Measurements from ENCODE around the gene ROCK2.
"Not testable (repeated sequence)": the region's sequence is repeated elsewhere in the genome, so short reads cannot be mapped to it uniquely, and the experiment has no call there.

The ROCK2 gene

DNA sequence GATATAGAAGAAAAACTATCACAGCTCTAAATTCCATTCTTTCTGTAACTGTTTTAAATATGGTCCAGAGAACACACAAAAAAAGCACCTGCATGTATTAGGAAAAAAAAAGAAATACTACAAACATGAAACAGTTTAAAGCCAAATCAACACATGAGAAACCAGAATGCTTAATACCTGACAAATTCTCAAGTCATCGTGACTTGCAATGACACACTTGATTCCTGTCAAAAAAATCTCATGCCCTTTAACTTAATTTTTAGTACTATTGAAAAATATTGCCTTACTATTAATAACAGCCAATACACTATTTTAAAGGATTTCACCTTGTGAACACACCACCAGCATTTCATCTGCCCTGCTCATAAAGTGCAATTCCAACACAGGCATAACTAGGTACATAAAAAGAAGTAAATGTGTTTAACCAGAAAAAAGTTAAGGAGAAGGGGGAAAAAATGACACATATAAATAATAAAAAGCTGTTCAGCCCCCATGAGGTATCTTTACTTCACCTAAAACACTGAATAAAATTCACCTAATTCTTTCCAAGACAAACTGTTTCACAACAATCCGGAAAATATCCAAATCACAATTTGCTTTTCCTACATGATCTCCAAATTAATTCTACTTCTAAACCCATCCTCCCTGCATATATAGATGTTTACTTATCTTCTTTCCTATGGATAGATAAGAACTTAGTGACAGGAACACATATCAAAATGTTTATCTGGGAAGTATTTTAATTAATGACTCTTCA, 10.8 kb downstream of the ROCK2 start:
- H3K4me3 ChIP-seq (ENCODE audit: low read depth, low read length), result no peak overlapping the region
- DNase-seq (ENCODE audit: low read depth), result no peak
- TF ChIP-seq, protein P1, sequence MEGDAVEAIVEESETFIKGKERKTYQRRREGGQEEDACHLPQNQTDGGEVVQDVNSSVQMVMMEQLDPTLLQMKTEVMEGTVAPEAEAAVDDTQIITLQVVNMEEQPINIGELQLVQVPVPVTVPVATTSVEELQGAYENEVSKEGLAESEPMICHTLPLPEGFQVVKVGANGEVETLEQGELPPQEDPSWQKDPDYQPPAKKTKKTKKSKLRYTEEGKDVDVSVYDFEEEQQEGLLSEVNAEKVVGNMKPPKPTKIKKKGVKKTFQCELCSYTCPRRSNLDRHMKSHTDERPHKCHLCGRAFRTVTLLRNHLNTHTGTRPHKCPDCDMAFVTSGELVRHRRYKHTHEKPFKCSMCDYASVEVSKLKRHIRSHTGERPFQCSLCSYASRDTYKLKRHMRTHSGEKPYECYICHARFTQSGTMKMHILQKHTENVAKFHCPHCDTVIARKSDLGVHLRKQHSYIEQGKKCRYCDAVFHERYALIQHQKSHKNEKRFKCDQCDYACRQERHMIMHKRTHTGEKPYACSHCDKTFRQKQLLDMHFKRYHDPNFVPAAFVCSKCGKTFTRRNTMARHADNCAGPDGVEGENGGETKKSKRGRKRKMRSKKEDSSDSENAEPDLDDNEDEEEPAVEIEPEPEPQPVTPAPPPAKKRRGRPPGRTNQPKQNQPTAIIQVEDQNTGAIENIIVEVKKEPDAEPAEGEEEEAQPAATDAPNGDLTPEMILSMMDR (IDR thresholded peaks at IDR 0.05; ENCODE audit: low read depth, low read length, missing control alignments), result no peak

DNA sequence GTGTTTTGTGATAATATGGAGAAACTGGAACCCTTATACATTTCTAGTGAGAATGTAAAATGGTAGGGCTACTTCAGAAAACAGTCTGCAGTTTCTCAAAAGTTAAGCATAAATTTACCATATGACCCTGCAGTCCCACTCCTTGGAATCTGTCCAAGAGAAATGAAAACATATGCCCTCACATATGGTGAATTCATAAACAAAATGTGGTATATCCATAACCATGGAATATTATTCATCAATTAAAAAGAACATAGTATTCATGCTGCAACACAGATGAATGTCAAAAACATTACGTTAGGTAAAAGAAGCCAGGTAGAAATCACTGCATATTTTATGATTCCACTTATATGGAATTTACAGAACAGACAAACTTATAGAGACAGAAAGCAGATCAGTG, 11.8 kb downstream of the ROCK2 start:
- no peak for DNase-seq (ENCODE audit: low read depth)
- TF ChIP-seq, protein P1 (IDR thresholded peaks at IDR 0.05; ENCODE audit: low read depth, low read length, missing control alignments), result no peak
- no peak overlapping the region for H3K4me3 ChIP-seq (ENCODE audit: low read depth, low read length)

DNA sequence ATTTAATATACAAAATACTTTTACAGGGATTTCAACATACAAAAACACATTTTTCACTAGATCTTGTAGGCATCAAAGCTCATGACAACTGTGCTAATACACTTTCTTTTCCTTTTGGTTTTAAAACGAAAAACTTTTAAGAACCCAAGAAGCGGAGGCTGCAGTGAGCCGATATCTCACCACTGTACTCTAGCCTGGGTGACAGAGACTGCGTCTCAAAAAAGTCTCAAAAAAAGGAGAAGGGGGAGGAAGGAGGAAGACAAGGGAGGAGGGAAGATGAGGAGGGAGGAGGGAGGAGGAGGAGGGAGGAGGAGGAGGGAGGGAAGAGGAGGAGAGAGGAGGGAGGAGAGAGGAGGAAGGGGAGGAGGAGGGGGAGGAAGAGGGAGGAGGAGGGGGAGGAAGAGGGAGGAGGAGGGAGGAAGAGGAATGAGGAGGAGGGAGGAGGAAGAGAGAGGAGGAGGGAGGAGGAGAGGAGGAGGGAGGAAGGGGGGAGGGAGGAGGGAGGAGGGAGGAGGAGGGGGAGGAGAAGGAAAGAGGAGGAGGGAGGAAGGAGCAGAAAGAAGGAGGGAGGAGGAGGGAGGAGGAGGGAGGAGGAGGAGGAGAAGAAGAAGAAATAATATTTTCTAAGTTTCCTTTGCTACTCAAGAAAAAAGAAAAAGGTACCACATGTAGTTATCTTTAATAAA, 13.8 kb downstream of the ROCK2 start:
- TF ChIP-seq, protein P1 (IDR thresholded peaks at IDR 0.05; ENCODE audit: low read depth, low read length, missing control alignments), result no peak

DNA sequence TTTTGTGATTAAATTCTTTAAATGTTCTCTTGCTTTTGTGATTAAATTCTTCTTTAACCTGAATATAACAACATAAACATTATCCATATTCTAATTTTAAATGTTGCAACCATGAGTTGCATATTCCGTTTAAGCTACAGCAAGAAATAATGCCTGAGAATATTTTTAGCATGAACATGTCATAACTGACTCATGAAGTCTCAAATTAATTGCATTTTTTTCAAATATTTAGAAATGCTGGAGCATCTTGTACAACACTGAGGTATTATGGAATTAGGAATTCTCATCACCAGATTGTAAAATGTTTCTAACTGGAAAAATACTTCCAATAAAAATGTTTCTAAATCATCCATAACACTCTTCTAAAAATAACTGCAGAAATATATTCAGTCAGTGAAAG, 14.7 kb downstream of the ROCK2 start:
- no peak for DNase-seq (ENCODE audit: low read depth)
- H3K4me3 ChIP-seq (ENCODE audit: low read depth, low read length), result no peak overlapping the region
- TF ChIP-seq, protein P1 (IDR thresholded peaks at IDR 0.05; ENCODE audit: low read depth, low read length, missing control alignments), result no peak

More for the DNA sequence above, 13.8 kb downstream of the ROCK2 start:
- H3K4me3 ChIP-seq (ENCODE audit: low read depth, low read length), result no peak overlapping the region
- no peak for DNase-seq (ENCODE audit: low read depth)

DNA sequence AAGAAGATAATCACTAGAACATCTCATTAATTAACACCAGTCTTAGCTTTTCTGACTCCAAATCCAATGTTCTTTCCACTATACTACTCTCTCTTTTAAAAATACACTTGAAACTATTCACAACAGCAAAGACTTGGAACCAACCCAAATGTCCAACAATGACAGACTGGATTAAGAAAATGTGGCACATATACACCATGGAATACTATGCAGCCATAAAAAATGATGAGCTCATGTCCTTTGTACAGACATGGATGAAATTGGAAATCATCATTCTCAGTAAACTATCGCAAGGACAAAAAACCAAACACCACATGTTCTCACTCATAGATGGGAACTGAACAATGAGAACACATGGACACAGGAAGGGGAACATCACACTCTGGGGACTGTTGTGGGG, 15.9 kb downstream of the ROCK2 start:
- H3K4me3 ChIP-seq (ENCODE audit: low read depth, low read length); DNase-seq (ENCODE audit: low read depth): not testable (repeated sequence)

DNA sequence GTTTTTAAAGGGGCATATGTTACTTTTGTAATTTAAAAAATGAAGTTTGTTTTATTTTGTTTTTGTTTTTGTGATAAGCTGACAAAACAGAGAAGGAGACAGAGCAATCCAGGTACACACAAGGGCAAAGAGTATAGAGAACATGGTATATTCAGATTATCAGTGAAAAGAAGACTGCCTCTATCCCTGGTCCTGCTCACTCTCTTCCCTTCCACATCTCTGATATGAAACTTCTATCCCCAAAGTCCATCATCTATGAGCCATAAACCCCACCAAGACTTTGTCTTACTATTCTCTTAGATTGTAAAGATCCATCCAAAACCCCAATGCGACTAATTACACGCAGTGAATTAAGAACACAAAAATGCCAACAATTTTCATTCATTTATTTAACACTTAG, 16.6 kb downstream of the ROCK2 start:
- DNase-seq (ENCODE audit: low read depth), result no peak
- H3K4me3 ChIP-seq (ENCODE audit: low read depth, low read length), result no peak overlapping the region
- TF ChIP-seq, protein P1 (IDR thresholded peaks at IDR 0.05; ENCODE audit: low read depth, low read length, missing control alignments), result no peak

DNA sequence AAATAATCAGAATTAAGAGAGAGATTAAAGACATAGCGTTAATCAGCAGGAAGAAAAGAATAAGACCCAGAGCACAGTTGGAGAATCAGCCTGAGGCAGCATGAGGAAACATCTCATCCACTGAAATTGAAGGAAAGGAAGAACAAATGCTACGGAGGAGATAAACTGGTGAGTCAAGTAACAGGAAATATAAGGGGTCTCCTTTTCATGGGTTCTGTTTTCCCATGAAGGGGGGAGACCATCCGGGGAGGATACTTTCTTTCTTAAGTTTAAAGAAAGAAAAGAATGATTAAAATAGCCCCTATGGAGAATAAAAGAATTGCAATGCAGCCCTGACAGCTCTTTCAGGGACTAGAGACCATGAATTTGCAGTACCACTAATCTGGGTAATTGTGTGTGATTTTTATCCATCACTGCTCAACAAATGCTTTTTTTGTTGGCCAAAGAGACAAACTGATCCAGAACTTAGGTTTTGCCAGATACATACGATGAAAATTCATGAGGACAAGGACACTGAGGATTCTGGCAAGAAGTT, 17.7 kb downstream of the ROCK2 start:
- TF ChIP-seq, protein P1 (IDR thresholded peaks at IDR 0.05; ENCODE audit: low read depth, low read length, missing control alignments), result no peak
- no peak overlapping the region for H3K4me3 ChIP-seq (ENCODE audit: low read depth, low read length)
- DNase-seq (ENCODE audit: low read depth), result no peak

All from GM12864 (cell line).